RWPE2 (cell line): ENCODE data around the gene KCNH1.

Experiments
- ATAC-seq: fragments of 200-7000 bp; cut with Tn5 transposase; 3 replicates; pipeline ENCODE4 v1.9.1; 2021; ENCODE audit warnings: low read depth
- DNase-seq: peaks from one replicate; pipeline ENCODE4 v3.0.0-alpha.2; 2020; ENCODE audit warnings: low spot score
- H3K27ac ChIP-seq: fragments of 450-650 bp; 2 replicates; pipeline ENCODE4 v1.5.1; 2017; ENCODE audit warnings: mild to moderate bottlenecking; ENCODE audit not compliant: poor library complexity, severe bottlenecking
- H3K27me3 ChIP-seq: fragments of 250-450 bp; sonication (Bioruptor Pico); 2 replicates; pipeline ENCODE4 v1.5.1; 2021; ENCODE audit warnings: mild to moderate bottlenecking, moderate library complexity; ENCODE audit not compliant: insufficient read depth, poor library complexity, severe bottlenecking
- H3K36me3 ChIP-seq: fragments of 250-450 bp; sonication (Bioruptor Pico); 2 replicates; pipeline ENCODE4 v1.5.1; 2020; ENCODE audit warnings: low read depth, mild to moderate bottlenecking, moderate library complexity
- H3K4me1 ChIP-seq: fragments of 250-450 bp; sonication (Bioruptor Pico); 2 replicates; pipeline ENCODE4 v1.5.1; 2021; ENCODE audit warnings: mild to moderate bottlenecking, moderate library complexity; ENCODE audit not compliant: insufficient read depth, poor library complexity, severe bottlenecking
- H3K4me3 ChIP-seq: fragments of 250-450 bp; sonication (Bioruptor Pico); 2 replicates; pipeline ENCODE4 v1.5.1; 2021; ENCODE audit warnings: mild to moderate bottlenecking, moderate library complexity; ENCODE audit not compliant: severe bottlenecking
- H3K9me3 ChIP-seq: fragments of 250-450 bp; sonication (Bioruptor Pico); 2 replicates; pipeline ENCODE4 v1.5.1; 2021; ENCODE audit warnings: mild to moderate bottlenecking, moderate library complexity; ENCODE audit not compliant: severe bottlenecking
- TF ChIP-seq, protein P1 (sequence below): fragments of 450-650 bp; IDR thresholded peaks from one replicate; pipeline ENCODE4 v1.5.1; 2017; ENCODE audit warnings: mild to moderate bottlenecking, moderate library complexity; ENCODE audit not compliant: poor library complexity, severe bottlenecking

KCNH1 gene

DNA sequence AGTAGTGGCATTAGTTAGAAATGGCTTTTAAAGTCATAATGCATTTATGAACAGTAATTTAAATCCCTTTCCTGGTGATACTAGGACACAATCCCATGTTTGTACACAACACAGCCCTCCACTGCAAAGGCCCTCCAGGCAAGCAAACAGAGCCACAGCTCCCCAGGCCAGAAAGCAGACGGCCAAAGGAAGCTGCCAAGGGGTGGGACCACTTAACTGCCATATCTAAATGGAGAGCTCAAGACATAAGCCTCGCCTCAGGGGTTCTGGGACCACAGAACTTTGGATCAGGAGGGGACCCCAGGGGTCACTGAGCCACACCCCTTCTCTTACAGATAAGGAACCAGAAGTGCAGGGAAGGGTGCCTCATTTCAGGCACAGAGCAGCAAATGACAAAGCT, 189.7 kb downstream of the KCNH1 start:
- no peaks in the 10 kb centered on the region for H3K9me3 ChIP-seq
- no peak for ATAC-seq
- no peak overlapping the region for H3K4me3 ChIP-seq
- H3K27ac ChIP-seq, result no peak overlapping the region
- no peaks in the 10 kb centered on the region for H3K36me3 ChIP-seq
- DNase-seq, result no peak
- no peaks in the 10 kb centered on the region for H3K4me1 ChIP-seq
- TF ChIP-seq, protein P1, sequence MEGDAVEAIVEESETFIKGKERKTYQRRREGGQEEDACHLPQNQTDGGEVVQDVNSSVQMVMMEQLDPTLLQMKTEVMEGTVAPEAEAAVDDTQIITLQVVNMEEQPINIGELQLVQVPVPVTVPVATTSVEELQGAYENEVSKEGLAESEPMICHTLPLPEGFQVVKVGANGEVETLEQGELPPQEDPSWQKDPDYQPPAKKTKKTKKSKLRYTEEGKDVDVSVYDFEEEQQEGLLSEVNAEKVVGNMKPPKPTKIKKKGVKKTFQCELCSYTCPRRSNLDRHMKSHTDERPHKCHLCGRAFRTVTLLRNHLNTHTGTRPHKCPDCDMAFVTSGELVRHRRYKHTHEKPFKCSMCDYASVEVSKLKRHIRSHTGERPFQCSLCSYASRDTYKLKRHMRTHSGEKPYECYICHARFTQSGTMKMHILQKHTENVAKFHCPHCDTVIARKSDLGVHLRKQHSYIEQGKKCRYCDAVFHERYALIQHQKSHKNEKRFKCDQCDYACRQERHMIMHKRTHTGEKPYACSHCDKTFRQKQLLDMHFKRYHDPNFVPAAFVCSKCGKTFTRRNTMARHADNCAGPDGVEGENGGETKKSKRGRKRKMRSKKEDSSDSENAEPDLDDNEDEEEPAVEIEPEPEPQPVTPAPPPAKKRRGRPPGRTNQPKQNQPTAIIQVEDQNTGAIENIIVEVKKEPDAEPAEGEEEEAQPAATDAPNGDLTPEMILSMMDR, result no peak
- no peaks in the 10 kb centered on the region for H3K27me3 ChIP-seq

- Histone ChIP-seq H3K27ac (no peak overlapping the region), H3K36me3 (no peaks in the 10 kb centered on the region), H3K27me3 (no peaks in the 10 kb centered on the region), H3K9me3 (no peaks in the 10 kb centered on the region), H3K4me3 (no peak overlapping the region), H3K4me1 (no peaks in the 10 kb centered on the region)
- DNase-seq, result no peak
- ATAC-seq, result no peak
- TF ChIP-seq, protein P1, result no peak
Measured at GRCh38 chr1:210942513-210942912, 191.4 kb downstream of the KCNH1 start.

- Histone ChIP-seq H3K4me3 (no peak overlapping the region), H3K27ac (no peak overlapping the region), H3K4me1 (no peaks in the 10 kb centered on the region), H3K36me3 (no peaks in the 10 kb centered on the region), H3K27me3 (no peaks in the 10 kb centered on the region), H3K9me3 (no peaks in the 10 kb centered on the region)
- ATAC-seq, result no peak
- TF ChIP-seq, protein P1, result no peak
- DNase-seq, result no peak
Measured at GRCh38 chr1:210940081-210940617, 193.8 kb downstream of the KCNH1 start.

DNA sequence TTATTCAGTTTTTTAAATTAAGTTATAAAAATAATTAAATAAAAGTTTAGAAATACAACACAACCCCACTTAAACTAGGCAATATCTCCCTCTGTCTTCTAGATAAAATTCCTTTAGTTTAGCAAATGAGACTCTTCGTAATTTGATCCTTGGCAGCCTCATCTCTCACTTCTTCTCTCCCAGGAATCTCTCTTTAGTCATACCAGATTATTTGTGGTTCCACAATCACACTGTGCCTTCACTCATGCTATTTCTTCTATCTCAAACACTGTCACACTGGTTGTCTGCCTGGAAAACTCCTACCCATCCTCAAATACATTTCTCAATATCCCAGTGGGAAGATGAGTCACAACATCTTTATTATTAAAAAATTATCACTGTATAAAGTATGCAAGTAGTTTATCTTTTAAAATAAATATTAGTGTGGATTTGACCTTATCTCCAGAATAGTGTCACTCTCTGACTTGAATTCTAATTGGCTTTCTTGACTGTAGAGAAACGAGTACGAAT, 195.5 kb downstream of the KCNH1 start:
- no peaks in the 10 kb centered on the region for H3K9me3 ChIP-seq
- ATAC-seq (no peak), DNase-seq (no peak)
- H3K36me3 ChIP-seq, result no peaks in the 10 kb centered on the region
- H3K27me3 ChIP-seq, result no peaks in the 10 kb centered on the region
- H3K4me1 ChIP-seq, result no peaks in the 10 kb centered on the region
- TF ChIP-seq, protein P1, result no peak
- H3K4me3 ChIP-seq, result no peak overlapping the region
- H3K27ac ChIP-seq, result no peak overlapping the region

DNA sequence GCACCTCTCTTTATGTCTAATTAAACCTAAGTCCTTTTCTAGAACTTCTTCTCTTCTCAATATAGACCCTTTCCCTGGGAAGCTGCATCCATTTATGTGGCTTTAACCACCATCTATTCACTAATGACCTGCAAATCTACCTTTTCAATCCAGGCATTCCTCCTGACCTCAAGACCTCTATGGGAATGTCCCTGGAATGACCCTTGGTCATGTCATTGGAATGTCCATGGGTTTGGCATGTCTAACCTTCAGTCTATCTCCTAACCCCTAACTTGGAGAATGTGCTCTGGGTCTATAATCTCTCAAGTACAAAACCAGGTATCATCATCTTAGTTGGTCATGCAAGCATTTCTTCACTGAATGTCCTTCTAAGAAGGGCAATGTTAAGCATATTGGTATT, 196.1 kb downstream of the KCNH1 start:
- no peaks in the 10 kb centered on the region for H3K36me3 ChIP-seq
- no peaks in the 10 kb centered on the region for H3K27me3 ChIP-seq
- no peaks in the 10 kb centered on the region for H3K4me1 ChIP-seq
- no peak for DNase-seq
- TF ChIP-seq, protein P1, result no peak
- ATAC-seq, result no peak
- H3K4me3 ChIP-seq, result no peak overlapping the region
- no peaks in the 10 kb centered on the region for H3K9me3 ChIP-seq
- no peak overlapping the region for H3K27ac ChIP-seq
